ENCODE results near the gene CHST3. TPM values are rescaled to one million over a fixed set of nuclear protein-coding genes. Genes with fewer than 3 reads are reported as not detected.
A peak's percentile ranks its signal among the peaks of the same experiment; 100 is the strongest.

The CHST3 gene
- total RNA-seq, 1 experiment from 2014 or later: 23.6 TPM

DNA sequence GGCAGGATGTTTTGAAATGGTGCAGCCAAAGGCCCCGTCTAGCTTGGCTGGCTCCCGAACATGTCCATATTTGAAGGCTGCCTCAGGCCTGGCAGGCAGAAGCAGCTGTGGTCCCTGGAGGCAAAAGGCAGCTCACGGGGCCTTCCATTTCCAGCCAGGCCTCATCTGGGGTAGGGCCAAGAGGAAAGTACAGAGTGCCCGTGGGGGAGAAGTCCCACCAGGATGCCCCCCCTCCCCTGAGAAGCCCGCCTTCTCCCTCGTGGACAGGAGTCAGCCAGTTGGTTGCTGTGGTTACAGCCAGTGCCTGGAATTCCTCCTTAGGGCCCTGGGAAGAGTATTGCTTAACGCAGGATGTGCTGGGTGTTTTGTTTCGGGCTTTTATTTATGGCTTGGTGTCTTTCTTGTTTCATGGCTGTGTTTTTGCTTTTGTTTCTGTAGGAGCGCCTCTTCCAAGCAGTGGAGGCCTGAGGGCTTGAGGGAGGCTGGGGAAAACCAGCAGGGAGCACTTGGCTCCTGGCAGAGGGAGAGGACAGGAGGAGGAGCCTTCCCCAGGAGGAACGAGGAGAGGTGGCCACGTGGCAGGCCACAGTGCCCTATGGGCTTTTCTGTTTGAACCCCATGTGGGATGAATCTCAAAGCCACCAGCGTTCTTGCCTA lies 45.4 kb downstream of the CHST3 start:
- DNase-seq (ENCODE audit: low read depth): peak; percentile 61

DNA sequence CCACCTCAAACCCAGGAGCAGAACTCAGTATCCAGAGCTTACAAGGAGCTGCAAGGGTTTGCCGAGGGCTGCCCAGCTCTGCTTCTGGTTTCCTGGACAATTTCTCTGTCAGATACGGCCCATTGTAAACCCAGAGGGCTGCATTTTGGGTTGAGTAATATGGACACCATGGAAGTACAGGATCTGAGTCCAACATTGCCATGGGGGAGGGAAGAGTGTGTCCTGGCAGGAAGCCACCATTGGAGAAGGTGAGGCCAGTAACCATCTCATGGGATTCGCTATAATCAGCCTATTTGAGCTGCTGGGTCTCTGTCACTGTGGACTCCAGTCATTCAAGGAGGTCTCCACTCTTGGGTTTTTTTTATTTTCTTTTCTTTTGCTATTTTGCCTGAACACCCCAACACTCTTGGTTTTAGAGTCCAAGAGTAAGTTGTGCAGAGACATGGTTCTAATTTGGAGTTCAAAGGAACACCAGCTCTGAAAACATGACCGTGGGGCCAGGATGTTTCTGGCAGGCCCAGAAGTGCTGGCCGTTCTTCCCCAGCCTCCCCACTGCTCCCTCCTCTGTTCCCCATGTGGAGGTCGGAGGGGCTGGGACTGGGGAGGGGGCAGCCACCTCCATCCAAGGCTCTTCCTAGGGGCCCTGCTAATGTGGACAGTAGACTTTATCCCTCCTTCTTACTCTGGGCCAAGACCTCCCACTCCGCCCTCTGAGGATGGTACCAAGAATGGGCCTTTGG lies 46.2 kb downstream of the CHST3 start:
- no peak for DNase-seq (ENCODE audit: low read depth)

DNA sequence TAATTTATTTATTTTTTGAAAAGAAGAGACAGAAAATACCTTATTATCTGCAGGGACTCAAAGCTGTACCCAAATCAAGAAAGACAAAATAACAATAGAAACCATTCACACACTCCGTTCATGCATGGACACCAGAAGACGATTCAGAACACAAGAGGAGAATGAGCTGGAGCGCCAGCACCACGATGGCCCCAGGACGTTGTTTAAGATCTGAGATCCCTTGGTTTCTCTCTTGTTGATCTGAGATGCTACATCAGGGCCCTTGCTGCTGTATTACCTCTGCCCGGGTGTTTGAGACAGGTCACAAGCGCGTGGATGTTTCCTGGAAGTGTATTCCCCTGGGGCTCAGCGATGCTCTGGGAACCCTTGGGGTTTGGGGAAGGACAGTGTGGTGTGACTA lies 46.8 kb downstream of the CHST3 start:
- no peak for DNase-seq (ENCODE audit: low read depth)

DNA sequence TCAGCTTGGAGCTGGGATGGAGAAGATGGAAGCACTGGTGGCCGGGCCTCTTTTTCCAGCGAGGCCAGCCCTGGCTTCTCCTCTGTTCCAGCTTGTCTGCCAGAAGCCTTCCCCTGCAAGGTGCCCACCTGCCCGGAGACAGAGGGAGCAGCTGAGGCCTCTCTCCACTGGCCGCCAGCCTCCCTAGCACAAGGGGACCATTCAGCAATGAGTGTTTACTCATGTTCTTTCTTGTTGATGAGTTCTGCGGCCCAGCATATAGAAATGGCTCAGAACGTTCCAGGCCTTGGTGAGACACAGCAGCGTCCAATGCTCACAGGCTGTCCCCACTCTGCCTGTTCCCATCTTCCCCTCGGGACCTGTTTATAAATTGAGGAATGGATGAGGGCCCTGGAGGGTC lies 47.3 kb downstream of the CHST3 start:
- no peak for DNase-seq (ENCODE audit: low read depth)

DNA sequence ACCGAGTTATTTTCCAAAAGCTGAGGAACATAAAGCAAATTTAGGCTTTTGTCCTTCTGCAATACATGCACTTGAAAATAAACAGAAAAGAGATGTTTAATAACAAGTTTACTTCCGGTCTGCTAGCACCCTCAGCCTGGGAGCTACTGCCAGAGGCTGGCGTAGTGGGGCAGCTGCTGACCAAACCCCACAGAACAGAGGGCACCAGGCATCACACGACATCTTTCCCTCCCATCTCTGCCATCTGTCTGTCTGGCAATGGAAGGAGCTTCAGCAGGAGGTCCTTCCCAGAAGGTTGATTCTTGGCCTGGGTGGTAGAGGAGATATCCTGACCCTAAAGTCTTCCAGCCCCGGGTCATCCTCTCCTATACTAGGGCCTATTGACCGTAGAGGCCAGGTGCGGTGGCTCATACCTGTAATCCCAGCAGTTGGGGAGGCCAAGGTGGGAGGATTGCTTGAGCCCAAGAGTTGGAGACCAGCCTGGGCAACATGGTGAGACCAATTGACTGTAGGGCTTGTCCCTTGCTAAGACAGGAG lies 47.8 kb downstream of the CHST3 start:
- DNase-seq (ENCODE audit: low read depth): no peak

DNA sequence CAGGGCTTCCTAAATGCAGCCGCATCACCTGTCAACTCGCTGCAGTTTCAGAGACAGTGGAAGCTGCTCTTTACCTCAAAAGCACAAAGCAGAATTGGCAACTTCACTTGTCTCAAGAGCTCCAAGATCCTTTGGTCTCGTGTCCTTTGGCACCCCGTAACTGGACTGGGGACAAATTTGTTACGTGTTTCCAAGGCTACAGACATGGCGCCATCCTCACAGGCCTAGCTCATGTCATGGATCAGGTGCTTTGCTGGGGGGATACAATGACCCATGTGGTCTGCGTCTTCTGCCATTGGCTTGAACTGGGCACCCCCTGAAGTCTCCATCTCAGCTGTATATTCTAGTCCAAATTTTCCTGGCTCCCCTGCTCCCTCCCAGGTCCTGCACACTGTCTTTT lies 48.6 kb downstream of the CHST3 start:
- DNase-seq (ENCODE audit: low read depth): no peak

DNA sequence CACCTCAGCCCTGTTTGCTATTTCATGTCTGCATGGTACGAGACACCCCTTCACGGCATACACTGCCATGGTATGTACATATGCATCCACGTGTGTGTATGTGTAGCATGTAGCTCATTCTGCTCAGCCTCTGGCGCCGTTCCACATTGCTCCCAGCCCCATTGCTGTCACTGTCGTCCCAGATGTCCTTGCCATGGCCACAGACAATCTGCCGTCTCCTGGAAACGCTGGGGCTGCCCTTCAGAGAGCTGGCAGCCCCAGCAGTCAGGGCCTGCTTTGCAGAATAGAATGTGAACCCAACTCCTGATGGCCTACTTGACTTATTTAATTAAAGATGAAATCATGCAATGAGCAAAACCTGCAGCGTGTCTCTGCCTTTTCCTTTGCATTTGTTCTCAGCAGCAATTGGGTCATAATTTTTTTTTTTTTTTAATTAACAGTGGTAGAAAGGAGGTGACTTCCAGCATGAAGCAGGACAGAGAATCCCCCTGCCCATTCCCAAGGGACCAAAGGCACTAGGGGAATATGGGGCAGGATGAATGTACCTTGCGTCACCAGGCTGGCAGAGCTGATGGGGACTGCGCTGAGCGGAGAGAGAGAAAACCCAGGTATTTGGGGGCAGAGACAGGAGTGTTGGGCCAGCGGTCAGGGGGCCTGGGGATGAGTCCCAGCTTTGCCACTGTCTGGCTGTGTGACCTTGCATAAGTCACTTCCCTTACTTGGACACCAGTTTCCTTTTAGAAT lies 49.2 kb downstream of the CHST3 start:
- no peak for DNase-seq (ENCODE audit: low read depth)

DNA sequence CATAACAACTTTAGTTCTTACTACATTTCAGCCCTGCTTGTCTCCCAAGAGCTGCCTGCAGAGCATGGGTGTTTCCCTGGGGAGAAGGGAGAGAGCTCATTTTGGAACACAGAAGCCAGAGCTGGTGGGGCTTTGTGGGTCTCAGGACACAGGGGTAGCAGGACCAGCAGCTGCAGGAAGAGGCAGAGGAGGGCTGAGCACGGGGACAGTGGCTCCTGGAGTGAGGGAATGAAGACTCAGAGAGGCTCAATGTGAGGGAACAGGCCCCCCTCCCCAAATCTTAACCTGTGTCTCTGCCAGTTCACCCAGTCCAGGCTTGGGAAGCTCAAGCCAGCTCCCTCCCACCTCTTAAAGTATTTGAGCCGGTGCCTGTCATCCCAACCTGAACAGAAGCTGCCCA lies 50.0 kb downstream of the CHST3 start:
- DNase-seq (ENCODE audit: low read depth): no peak

DNA sequence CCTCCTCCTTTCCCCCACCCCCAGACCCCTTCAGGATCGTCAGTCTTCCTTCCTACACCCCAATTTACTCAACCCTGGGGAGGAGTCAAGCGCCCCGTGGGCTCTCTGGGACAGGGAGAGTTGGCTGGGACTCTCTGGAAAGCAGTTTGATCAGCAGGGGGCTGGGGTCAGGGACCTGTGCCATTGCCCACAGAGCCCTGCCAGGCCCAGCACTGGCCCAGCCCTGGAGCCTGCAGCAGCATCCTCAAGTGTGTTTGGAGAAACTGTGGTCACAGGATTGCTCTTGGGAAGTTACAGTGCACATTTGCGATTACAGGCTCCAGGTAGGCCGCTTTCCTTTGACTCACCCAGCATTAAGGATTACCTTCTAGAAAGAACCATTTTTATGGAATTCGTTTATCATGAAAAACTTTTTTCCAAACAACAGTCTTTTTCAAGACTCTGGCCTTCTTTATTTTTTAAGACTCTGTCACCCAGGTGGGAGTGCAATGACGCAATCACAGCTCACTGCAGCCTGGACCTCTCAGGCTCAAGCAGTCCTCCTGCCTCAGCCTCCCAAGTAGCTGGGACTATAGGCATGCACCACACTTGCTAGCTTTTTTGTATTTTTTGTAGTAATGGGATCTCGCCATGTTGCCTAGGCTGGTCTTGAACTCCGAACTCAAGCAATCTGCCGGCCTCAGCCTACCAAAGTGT lies 50.7 kb downstream of the CHST3 start:
- no peak for DNase-seq (ENCODE audit: low read depth)

DNA sequence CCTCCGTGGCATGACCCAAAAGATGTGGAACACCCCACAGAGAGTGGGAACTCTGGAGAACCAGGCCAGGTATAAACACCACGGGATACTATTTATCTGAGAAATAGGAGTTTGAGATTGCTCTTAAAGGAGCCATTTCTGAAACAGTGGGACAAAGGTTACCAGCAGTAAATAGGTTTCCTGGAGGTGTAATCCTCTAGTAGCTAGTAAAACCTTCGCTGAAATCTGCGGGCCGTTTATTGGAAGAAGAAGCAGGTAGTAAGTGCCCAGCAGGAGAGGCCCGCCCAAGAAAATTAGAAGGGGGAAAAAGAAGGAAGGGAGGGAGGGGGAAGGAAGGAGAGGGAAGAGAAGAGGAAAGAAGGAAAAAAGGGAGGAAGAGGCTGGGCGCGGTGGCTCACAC lies 51.6 kb downstream of the CHST3 start:
- DNase-seq (ENCODE audit: low read depth): no peak

DNA sequence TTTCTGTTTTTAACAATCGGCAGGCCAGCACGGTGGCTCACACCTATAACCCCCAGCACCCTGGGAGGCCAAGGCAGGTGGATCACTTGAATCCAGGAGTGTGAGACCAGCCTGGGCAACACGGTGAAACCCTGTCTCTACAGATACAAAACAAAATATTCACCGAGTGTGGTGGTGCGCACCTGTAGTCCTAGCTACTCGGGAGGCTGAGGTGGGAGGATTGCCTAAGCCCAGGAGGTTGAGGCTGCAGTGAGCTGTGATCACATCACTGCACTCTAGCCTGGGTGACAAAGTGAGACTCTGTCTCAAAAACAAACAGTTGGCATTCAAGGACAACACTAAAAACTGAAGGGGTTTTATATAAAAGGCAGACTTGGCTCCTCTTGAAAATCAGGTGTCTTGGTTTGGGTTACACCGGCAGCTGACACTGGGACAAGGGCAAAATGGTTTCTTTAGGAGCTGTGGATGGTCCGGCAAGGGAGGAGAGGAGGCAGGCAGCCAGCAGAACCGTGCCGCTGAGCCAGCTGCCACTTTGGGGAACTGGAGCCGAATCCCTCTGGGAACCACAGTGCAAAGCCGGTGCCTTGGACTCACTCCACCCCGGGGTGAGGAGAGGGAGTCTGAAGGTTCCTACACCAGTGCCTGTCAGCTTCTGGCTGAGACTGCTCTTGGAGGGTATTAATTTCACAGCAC lies 52.6 kb downstream of the CHST3 start:
- DNase-seq (ENCODE audit: low read depth): no peak

DNA sequence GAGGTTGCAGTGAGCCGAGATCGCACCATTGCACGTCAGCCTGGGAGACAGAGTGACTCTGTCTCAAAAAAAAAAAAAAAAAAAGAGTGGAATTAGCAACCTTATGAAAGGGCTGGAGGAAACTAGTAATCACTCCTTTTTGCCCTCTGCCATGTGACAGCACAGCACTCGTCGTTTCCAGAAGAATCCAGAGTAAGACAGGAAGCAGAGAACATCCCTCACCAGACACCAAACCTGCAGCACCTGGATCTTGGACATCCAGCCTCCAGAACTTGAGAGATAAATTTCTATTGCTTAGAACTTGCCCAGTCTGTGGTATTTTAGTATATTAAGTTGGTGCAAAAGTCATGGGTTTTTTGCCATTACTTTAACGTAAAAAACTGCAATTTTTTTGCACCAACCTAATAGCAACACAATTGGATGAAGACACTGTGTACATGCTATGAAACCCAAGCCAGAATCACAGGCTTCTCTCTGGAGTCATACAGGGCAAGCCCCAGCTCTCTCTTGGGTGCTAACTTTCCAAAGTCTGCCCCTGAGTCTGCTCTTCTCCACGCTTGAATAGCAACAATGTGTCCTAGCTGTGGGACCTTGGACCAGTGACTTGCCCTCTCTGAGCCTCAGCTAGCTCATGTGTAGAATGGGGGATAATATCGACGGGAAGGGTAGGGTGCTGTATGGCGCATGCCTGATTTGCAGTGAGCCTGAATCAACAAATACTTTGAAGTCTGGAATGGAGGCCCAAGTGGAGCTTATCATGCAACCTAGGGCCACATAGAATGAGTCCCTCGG lies 55.1 kb downstream of the CHST3 start:
- no peak for DNase-seq (ENCODE audit: low read depth)

DNA sequence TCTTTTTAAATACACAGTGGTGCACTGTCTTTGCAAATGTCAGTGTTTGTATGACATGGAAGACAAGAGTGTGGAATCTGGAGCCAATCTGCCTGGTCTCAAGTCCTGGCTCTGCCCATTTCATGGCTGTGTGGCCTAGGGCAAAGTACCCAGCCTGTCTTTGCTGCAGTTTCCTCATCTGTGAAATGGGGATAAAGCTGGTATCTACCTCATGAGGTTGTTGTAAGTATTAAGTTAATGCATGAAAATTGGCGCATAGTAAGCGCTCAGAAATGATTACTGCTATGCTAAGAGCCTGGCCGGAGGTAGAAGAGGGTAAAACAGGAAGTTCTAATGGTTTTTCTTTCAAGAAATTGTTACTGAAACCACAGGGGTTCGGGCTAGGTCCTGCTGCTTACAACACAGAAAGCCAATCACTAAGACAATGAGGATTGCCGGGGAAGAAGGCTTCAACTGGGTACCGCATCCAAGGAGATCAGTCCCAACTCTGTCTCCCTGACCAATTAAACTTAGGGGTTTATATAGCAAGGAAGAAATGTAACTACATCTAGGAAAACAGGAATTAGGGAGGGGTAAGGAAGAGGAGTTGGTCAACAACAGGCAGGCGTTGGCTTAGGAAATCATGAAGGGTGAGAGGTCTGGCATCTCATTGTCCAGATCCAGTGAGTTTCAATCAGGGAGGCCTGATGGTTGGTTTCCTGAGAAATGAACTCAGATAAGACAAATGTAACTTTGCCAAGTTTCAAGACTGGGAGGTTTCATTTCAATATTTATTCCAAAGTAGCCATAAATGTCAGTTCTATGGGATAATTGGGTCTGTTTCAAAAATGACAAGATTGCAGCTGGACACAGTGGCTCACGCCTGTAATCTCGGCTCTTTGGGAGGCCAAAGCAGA lies 57.0 kb downstream of the CHST3 start:
- no peak for DNase-seq (ENCODE audit: low read depth)

DNA sequence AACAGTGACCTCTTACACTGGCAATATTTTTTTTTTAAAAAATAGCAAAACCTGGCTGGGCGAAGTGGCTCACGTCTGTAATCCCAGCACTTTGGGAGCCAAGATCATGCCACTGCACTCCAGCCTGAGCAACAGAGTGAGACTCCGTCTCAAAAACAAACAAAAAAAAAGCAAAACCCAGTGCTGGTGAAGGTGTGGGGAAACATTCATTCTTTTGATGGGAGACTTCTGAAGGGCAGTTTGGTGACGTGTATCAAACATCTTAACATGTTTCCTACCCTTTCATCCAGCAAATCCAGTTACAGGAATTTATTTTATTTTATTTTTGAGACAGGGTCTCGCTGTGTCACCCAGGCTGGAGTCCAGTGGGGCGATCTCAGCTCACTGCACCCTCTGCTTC lies 58.0 kb downstream of the CHST3 start:
- no peak for DNase-seq (ENCODE audit: low read depth)

DNA sequence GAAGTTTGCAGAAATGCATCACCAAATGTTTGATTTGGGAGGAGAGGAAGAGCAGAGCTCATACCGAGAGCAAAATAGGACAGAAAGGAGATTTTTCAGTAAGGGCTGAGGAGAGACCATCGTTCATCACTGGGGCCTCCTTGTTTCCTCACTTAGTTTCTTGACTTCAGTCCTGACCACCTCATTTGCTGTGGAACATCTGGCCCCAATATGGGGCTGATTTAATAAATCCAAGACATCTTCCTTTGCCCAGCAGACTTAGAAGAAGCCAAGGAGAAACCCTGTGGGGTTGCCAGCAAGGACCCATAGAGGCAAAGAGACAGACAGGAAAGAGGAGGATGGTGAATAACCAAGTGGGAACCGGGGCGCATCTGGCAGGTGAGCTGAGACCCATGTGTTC lies 60.4 kb downstream of the CHST3 start:
- DNase-seq (ENCODE audit: low read depth): no peak

DNA sequence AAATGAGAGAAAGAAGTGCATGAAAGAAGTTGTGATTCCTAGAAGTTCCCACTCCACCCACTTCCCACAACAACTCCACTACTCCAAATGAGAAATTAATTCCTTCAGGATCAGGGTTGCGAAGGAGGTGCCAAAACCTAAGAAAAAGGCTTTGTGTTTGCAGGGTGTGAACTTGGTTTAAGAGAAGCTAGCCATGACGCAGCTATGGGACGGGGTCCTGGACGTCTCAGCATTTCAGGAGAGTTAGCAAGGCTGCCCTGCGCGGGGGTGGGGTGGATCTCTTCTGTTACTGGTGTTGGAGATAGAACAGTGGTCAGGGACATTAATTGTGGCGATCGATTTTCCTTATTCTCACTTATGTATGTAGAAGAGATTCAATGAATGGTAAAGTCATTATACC lies 61.2 kb downstream of the CHST3 start:
- DNase-seq (ENCODE audit: low read depth): no peak

DNA sequence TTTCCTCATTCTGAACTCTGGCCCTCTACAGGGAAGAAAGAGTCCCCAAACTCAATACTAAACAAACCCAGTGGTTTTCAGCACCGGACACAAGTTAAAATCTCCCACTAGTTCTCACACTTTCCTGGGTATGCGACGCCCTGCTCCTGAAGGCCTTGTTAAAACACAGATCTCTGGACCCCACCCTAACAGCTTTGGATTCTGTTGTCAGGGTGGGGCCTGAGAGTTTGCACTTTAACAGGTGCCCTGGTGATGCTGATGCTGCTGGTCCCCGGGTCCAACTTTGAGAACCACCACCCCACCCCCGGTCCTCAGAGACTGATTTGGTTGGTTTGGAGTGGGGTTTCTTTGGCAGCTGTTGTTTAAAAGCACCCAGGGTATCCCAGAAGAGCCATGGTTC lies 61.6 kb downstream of the CHST3 start:
- no peak for DNase-seq (ENCODE audit: low read depth)

DNA sequence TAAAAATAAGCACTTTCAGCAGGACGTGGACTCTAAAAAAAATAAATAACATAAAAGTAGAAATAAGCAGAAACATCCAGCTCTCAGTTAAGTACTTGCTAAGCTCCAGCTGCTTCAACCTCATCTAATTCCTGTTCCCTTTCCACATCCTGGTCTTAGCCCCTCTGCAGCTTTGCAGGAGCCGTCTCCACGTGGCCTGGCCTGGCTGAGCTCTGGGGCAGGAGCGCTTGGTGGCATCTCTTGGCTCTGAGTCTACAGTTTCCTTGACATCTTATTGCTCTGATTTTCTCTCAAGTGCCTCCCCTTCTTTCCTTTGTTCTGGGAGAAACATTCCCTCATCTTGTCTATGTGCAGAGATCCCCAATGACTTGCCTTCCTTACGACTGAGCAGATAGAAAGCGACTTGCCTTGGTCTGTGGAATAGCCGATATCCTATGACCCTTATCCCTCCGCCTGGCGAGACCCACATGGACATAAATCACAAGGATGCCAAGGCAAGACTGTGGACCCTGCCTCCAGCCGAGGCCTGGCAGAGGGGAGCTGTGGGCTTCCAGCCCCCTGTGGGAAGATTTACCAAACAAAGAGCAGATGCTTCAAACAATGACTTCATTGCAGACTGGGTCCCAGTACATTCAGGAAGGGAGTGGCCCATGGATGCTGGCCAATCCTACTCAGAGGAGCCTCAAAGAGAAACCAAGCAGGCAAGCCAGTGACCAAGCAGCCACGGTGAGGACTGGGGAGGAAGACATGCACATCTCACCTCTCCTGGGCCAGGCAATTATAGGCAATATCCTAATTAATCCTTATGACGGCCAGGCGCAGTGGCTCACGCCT lies 62.3 kb downstream of the CHST3 start:
- peak; percentile 39 for DNase-seq (ENCODE audit: low read depth)
